ENCODE measurements around the gene DNAJC18.

DNA sequence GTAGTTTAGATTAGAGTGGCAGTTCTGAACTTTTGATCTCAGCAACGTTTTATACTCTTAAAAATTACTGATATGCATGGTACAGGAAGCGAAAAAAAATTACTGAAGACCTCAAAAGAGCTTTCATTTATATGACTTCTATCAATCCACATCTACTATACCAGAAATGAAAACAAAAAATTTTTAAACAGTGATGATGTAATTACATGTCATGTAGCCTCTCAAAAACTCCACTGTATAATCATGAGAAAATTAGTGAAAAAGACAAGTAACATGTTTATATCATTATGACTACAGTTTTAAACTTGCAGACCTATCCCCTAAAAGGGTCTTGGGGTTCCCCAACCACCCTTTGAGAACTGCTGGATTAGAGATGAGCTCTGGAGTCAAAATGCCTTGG is 9.3 kb downstream of the DNAJC18 start:
- TF ChIP-seq, protein P1, sequence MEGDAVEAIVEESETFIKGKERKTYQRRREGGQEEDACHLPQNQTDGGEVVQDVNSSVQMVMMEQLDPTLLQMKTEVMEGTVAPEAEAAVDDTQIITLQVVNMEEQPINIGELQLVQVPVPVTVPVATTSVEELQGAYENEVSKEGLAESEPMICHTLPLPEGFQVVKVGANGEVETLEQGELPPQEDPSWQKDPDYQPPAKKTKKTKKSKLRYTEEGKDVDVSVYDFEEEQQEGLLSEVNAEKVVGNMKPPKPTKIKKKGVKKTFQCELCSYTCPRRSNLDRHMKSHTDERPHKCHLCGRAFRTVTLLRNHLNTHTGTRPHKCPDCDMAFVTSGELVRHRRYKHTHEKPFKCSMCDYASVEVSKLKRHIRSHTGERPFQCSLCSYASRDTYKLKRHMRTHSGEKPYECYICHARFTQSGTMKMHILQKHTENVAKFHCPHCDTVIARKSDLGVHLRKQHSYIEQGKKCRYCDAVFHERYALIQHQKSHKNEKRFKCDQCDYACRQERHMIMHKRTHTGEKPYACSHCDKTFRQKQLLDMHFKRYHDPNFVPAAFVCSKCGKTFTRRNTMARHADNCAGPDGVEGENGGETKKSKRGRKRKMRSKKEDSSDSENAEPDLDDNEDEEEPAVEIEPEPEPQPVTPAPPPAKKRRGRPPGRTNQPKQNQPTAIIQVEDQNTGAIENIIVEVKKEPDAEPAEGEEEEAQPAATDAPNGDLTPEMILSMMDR (IDR thresholded peaks at IDR 0.05), result no peak
- no peak for TF ChIP-seq EP300 (IDR thresholded peaks at IDR 0.05)
